GM21367 (cell line): ENCODE data around the gene SLC25A34.
A peak's percentile ranks its signal among the peaks of the same experiment; 100 is the strongest.
"Not testable (repeated sequence)": the region's sequence is repeated elsewhere in the genome, so short reads cannot be mapped to it uniquely, and the experiment has no call there.

Source experiments
- ATAC-seq: cut with Tn5 transposase; IDR thresholded peaks from one replicate; pipeline ENCODE4 v1.9.1; 2021; ENCODE audit not compliant: unreplicated experiment

The SLC25A34 gene

GRCh38 chr1:15736038-15736891 is at the start of gene SLC25A34:
Gene SLC25A34, plus strand, starts transcription at chr1:15736258. Its CDS starts 228 bp downstream, at chr1:15736486.
- ATAC-seq = no peak

DNA sequence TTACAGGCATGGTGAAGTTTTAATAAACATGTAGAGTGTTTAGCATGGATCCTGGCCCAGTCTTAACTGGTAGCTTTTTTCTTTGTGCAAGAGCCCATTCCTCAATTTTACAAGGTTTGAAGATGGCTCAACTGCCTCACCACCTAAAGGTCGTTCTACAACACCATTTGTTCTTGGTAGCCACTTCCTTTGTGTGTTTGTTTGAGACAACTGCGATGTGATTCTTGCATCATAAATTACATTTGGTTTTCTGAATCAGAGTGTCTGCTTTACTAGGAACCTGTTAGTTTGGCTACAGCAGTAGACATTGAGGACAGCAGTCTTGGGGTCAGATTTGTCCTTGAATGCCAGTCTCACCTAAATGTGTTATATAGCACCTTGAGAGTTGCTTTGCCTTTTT is 48.6 kb upstream of the SLC25A34 start:
- ATAC-seq = no peak

DNA sequence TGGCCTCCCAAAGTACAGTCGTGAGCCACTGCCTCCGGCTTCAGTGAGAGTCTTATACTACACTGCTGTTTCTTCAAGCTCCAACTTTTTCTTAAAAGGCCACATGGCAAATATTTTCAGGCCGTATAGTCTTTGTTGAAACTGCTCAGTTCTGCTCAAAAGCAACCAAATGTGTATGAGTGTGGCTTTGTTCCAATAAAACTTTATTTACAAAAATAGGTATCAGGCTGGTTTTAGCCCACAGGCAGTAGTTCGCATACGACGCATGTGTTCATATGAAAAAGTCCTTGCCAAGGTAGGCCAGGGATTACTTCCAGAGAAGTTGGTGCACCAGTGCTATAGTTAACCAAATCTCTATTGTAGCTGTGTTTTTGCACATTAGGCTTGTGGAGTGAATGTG is 45.7 kb upstream of the SLC25A34 start:
- ATAC-seq = no peak

- no peak for ATAC-seq
Measured at GRCh38 chr1:15691434-15692032, 44.5 kb upstream of the SLC25A34 start.

GRCh38 chr1:15692121-15692682 is 43.9 kb upstream of the SLC25A34 start:
- ATAC-seq = no peak

DNA sequence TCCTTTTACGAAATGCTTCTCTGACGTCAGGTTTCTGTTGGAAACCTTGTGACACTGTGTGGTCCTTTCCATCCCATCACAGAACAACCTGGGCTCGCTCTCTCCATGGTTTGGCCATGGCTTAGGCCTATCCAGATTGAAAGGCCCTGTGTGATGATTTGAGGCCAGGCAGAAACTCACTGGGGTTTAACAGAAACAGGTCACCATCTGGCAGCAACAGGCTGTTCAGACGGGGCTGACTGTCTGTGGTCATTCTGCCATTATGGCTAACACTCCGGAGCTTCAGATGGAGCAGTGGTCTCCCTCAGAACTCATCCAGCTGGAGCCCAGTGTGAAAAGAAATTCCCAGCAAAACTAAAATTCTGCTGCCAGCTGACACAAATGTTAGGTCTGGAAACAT is 42.7 kb upstream of the SLC25A34 start:
- no peak for ATAC-seq

DNA sequence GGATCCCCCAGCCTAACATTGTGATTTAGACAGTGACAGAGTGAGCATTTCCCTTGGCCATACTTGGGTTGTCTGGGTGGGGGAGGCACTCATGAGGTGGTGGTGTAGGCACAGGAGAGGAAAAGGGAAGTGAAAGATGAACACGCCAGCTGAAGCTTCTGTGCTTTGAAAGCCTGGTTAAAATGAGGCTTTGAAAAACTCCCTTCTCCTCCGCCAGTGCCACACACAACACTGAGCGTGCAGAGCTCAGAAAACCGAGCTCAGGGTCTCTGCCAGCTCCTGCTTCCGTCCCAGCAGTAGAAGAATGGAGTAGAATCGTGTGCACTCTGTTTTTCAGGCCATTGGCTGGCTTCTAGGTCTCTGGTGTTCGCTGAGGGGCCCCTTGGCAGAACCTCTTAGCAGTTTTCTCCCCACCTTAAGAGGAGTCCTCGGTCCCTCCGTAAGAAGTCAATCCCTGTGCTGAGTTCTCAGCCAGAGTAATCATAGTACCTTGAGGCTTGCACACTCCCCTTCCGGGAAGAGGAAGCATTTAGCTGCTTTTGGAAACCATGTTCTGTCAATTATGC is 39.0 kb upstream of the SLC25A34 start:
- ATAC-seq = peak; percentile 90

DNA sequence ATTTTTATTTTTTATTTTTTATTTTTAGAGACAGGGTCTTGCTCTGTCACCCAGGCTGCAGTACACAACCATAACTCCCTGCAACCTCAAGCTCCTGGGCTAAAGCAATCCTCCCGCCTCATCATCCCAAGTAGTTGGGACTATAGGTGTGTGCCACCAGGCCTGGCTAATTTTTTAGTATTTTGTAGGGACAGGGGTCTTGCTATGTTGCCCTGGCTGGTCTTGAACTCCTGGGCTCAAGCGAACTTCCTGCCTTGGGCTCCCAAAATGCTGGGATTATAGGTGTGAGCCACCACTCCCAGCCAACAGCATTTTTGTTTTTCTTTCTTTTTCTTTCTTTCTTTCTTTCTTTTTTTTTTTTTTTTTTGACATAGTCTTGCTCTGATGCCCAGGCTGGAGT is 37.9 kb upstream of the SLC25A34 start:
- no peak for ATAC-seq

GRCh38 chr1:15699321-15699720 is 36.7 kb upstream of the SLC25A34 start:
- not testable (repeated sequence) for ATAC-seq

DNA sequence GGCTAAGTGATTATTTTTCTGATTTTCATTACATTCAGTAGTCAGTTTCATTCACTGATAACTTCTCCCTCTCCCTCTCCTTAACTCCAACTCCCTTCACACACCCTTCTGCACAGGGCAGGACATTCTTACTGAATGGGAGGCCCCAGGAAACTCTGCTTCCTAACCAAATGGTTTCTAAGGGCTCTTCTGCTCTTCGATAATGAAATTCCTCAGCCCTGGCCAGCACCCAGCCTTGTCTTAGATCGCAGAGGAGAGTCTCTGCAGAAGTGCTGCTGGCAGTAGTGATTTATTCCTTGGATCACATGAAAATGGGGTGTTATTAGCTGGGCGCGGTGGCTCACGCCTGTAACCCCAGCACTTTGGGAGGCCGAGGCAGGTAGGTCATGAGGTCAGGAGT is 35.5 kb upstream of the SLC25A34 start:
- ATAC-seq = no peak

- ATAC-seq = no peak
Measured at GRCh38 chr1:15701784-15702183, 34.3 kb upstream of the SLC25A34 start.

- no peak for ATAC-seq
Measured at GRCh38 chr1:15702722-15703550, 33.1 kb upstream of the SLC25A34 start.

DNA sequence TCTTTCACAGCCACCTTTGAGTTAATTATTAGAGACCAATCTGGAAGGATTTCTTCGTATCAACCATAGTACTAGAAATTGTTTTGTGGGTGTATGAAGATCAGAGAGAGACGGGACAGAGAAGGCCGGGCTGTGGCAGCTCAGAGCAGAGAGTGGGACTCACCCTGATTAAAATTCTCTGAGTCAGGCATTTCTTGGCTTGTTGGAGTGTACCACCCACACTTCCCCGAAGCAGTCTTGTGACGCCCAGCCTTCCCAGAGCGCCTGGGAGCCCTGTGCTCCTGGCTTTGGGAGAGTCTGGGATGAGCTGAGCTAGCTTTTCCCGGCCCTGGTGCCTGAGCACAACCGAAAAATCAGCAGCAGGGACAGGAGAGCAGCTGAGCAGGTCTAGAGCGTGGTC is 32.5 kb upstream of the SLC25A34 start:
- ATAC-seq = no peak

DNA sequence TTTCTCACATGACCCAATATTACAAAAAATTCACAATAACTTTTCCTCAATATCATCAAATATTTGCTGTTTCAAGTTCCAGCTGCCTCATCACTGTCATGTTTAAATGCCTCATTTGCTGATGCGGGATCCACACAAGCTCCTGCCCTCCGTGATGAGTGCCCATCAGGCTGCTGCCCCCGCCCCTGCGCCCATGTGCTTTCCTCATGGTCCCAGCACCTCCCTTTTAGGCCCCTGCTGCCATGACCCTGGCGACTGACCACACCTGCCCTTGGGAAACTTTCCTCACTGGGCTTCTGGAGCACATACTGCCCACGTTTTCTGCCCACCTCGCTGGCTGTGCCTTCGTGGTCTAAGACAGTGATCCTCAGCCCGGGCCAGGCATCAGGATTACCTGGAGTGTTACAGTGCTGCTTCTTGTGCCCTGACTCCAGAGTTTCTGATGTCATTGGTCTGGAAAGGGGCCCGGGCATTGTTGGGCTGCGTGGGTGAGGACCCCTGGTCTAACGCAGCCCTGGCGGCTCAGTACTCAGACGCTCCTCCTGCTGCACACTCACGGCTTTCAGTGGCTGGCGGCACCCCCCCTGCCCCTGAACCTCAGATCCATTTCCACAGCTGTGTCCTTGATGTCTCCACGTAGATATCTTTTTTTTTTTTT is 31.4 kb upstream of the SLC25A34 start:
- ATAC-seq = no peak

DNA sequence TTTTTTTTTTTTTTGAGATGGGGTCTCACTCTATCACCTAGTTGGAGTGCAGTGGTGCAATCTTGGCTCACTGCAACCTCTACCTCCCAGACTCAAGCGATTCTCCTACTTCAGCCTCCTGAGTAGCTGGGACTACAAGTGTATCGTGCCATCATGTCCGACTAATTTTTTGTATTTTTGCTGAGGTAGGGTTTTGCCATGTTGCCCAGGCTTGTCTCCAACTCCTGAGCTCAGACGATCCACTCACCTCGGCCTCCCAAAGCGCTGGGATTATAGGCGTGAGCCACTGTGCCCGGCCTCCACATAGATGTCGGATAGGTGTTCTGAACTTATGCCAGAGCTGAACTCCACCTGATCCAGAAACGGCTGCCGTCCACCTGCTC is 30.9 kb upstream of the SLC25A34 start:
- ATAC-seq = no peak

DNA sequence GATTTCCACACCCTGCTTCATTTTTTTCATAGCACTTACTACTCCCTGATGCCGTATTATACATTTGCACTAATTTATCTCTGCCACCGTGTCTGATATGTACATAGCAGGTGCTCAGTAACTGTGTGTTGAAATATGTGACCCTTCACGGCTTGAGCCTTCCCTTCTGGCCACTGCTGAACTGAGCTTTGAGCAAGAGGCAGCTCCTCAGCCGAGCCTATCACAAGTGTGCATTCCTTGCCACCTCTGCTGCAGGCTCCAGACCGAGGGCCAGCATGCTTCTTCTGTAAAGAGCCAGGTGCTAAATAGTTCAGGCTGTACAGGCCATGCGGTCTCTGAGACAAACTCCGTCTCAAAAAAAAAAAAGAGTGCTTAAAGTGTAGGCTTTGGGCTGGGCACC is 29.3 kb upstream of the SLC25A34 start:
- ATAC-seq = no peak

GRCh38 chr1:15707239-15707925 is 28.7 kb upstream of the SLC25A34 start:
- no peak for ATAC-seq

DNA sequence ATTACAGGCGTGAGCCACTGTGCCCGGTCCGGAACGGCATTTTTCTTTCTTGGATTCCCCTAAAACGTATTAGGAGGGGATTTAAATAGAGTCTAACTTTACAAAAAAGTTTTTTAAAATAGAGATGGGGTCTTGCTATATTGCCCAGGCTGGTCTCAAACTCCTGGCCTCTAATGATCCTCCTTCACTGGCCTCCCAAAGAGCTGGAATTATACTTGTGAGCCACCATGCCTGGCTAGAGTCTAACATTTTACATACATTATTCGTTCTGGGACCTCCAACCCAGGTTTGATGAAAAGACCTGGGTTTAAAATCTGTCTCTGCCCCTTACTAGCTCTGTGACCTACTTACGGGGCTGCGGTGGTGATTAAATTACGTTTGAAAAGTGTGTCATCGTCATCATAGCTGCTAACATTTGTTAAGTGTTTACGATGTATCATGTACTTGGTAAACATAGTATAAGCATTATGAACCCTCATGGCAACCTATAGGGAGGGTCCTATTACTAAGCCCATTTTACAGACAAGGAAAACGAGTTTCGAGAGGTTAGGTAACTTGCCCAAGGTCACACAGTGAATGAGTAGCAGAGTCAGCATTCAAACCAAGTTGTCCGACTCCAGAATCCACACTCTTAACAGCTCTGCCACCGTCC is 27.4 kb upstream of the SLC25A34 start:
- no peak for ATAC-seq

DNA sequence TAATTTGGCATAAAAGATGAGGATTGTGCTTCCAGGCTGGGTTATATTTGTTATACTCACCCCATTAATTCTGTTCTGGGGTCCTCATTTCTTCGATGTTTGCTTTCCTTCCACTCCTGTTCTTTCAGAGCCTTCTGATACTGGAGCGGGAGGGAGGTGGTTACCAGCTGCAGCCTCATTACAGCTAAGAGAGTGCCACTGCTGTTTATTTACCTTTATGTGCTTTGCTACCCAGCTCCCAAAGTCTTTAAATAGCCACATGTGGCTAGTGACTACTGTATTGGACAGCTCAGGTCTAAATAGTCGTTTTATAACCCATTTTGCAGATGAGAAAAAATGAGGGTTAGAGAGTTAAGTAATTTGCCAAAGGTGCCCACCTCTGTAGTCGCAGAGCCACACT is 26.8 kb upstream of the SLC25A34 start:
- ATAC-seq = no peak
